GM18499 (cell line): Measurements from ENCODE around the gene HOXA4.

Experiments
- ATAC-seq: cut with Tn5 transposase; IDR thresholded peaks from one replicate; pipeline ENCODE4 v1.9.1; 2021; ENCODE audit warnings: moderate number of reproducible peaks; ENCODE audit not compliant: insufficient read depth, unreplicated experiment

HOXA4 gene

DNA sequence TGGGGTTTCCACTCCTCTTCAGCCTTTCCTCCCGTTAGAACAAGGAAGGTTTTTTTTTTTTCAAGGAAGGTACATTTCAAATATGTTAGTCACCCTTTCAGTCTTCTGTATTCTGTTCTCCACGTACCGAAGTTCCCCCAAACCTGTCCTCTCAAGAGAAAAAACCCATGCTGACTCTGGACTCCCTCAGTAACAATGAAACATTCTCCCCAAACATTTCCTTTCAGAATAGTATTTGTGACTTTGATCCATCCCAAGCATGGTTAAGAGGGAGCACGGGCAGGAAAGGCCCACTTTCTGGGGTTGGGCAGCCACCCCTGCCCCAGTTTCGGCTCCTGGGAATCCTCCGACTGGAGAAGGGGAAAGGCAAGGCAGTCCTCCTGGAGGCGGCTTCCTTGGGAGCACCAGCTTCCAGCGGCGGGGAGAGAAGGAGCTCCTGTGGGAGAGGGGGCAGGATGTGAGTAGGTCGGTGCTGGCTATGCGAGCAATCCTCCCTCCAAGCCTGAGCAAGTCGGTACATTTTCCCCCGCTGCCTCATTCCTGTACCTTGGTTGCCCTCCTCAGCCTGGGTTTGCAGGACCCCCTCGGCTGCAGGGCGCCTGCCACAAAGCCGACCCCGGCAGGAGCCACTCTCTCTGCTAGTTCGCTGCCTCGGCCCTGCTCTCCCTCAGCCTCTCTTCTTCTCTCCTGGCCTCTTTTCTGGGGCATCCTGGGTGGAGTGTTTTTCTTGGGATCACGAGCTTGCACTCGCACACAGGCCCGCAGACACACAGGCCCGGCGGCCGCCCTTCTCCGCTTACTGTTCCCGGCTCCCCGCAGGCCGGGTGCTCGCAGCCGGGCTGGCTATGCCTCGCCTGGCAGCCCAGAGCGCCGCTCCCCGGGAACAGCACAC lies 32.6 kb downstream of the HOXA4 start:
- ATAC-seq: no peak

DNA sequence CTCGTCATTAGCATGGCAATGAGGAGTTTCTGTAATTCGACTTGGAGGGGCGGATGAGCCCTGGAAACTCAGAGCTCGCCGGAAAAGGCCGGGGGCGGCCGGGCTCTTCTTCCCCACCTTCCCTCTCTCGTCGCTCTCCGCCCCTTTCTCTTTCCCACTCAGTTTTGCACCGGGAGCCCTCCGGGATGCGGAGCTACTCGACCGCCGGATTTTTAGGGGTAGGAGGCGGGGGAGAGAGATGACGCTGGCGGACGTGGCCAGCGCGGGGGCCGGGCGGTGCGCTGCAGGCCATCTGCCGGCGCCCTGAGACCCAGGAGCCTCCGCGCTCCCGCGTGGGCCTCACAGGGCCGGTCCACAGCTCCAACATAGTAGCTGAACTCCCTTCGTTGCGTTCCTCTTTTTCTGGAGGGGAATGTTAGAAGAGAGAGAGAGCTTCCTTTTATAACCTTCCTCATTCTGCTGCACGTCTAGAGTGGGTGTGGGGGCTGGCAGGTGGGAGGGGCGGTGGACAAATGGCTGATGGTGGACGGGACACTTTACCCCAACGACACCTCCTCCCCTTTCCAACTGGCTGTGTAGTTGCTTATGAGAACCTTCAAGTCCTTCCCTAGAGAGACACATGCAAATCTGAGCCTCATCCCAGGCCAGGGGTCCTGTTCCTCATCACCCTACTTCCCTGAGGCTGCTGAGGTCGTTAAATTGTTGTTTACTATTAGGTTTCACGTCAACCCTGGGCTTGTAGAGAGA lies 33.6 kb downstream of the HOXA4 start:
- no peak for ATAC-seq

DNA sequence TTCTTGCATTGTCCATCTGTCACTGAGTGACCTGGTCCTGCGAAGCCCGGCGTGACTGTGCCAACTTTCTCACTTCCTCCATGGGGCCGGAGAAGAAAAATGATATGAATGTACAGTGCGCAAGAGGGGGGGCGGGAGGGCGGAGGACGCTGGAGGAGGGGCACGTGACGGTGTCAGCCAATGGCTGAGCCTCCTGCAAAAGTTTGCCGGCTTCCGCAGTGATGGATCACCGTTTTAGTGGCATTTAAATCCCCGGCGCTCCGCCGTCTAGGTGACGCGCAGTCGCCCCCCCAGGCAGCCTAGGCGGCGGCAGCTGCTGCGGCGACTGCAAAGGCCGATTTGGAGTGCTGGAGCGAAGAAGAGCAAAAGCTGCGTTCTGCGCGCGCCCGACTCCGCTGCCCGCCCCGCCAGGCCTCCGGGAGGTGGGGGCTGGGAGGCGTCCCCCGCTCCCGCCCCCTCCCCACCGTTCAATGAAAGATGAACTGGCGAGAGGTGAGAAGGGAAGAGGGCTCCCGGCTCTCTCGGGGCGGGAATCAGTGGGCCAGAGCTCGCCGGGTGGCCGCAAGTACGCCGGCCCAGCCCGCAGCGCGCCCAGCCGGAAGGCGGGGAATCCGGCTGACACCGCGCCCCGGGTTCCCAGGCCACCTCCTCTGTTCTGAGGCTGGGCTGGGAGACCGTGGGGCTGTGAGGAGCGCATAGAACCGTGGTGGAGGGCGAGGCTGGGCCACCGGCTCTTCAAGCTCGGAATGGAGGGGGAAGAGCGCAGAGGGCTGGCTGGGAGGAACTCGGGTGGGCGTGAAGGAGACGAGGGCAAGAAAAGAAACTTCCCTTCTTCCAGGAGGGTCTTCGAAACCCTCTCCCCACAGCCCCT lies 34.4 kb downstream of the HOXA4 start, which contains the start of gene HOXA1:
Gene HOXA1, minus strand, starts transcription at position 104 of the 871 bp plus-strand sequence. Its CDS starts 88 bp downstream, at position 16.
- ATAC-seq: peak; percentile 66

DNA sequence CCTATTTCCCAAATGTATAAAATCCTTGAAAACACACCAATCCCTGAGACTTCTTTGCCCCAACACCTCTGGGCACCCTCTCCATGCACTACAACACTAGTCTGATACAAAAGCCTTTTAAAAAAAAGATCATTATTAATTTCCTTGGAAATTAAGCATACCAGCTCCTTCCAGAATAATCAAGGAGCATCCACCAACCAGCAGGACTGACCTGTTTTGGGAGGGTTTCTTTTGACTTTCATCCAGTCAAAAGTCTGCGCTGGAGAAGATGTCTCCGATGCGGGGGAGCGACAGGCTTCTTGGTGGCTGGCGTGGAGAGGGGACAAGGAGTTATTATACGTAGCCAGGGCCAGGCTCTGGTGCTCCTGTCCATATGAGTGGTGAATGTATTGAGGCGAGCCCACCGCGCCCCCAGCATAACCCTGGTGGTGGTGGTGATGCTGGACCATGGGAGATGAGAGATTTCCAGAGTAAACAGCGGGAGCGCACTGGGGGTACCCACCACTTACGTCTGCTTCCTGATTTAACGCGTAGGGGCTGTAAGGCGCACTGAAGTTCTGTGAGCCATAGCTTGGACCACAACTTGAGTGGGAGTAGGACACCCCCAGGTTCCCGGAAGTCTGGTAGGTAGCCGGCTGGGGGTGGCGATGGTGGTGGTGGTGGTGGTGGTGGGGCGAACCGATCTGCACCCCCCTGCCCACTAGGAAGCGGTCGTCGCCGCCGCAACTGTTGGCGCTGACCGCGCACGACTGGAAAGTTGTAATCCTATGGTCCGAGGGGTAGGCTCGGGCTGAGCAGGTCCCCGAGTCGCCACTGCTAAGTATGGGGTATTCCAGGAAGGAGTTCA lies 35.3 kb downstream of the HOXA4 start:
- no peak for ATAC-seq

DNA sequence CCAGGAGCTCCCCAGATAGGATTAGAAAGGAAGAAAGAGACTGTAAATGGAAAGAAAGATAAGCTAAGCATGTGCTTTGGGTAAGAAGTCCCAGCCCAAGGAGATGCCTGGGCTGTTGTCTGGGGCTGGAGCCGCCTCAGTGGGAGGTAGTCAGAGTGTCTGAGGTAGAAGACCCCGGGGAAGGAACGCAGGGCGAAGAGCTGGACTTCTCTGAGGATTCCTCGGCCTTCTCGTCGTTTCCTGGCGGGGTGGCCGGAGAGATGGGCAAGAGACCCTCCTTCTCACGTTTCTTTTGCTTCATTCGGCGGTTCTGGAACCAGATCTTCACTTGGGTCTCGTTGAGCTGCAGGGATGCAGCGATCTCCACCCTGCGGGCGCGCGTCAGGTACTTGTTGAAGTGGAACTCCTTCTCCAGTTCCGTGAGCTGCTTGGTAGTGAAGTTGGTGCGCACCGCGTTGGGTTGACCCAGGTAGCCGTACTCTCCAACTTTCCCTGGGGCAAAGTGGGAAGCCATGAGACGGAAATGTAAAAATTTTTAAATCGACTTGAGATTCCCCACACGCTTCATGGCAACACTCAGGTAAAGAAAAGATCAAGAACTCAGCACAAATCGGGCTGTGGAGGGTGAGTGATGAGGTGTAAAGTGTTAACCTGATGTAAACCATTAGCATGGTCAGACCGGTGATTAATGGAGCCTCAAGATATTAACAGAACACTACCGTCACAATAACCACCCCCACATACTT lies 36.1 kb downstream of the HOXA4 start:
- no peak for ATAC-seq

DNA sequence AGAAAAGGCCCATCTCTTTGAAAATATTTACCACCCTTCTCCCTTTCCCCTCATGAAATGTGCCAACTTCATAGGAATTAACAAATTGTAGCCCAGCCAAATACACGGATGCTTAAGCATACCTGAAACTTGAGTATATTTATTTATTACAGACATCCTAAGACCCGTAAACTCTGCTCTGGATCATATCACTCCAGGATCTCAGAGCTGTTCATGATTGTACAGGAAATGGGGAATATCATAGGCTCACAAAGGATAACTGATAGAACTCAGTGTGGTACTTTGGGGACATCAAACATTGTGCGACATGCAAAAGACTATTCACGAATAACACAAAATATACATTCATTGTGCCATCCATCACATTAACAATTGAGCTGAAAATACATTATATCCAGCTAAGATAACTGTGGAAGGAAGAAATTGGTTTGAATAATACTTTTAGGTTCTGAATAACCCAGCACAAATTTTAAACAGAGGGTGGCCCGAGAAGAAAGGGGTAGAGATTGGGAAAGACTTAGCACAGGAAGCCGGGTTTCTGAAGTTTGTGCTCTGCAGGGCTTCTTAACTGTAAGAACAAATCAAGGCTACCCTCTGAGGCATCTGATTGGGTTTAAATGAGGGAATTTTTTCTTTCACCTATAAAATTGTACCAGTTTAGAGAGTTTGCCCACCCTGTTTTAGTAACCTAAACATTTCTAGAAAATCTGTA lies 37.2 kb downstream of the HOXA4 start:
- ATAC-seq: no peak

DNA sequence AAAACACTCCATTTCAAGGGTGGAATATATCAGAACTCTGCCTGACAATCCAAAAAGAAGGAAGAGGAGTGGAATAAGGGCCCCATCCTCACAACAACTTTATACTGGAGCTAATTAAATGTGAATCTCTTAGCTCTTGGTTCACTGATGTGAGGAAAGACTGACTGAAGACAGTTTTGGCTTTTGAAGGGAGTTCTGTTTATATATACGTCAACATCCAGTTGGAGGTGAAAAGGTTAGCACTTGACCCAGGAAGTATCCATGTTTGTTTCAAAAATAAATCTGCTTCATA lies 37.8 kb downstream of the HOXA4 start:
- ATAC-seq: no peak

DNA sequence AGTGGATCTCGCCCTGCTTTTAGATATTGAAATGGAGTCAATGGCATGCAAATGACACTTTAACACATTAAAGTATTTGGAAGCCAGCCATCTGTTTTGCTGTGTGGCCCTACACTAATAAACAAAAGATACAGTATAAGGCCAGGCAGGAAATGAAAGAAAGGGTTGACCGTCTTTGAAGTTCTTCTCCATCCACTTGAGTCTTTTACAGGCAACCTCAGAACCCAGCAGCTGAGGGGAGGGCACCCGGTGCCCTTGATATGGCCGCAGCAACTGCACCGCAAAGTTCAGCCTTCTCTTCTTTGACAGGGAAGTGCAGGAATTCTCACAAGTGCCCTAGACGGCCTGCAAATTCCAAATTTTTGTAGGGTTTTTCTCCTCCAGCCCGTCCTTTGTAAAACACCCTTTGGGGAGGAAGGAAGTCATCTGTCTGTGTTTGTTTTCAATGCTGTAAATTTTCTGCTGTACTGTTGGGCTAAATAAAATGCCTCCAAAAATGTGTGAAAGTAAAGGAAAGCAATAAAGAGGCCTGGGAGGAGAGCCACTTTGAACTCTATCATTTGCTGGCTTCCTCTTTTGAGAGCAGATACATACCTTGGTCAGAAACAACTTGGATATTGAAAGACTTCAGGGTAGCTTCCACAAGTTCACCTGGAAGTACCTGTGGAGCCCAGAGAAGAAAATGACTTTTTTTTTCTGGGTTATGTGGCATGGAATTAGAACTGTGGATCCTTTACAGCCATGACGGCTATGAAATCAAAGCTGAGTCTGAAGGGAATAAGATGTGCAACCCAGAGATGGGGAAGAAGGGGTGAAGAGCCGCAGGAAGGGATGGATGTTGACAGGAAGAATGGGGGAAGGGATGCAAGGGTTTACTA lies 38.4 kb downstream of the HOXA4 start:
- ATAC-seq: no peak

DNA sequence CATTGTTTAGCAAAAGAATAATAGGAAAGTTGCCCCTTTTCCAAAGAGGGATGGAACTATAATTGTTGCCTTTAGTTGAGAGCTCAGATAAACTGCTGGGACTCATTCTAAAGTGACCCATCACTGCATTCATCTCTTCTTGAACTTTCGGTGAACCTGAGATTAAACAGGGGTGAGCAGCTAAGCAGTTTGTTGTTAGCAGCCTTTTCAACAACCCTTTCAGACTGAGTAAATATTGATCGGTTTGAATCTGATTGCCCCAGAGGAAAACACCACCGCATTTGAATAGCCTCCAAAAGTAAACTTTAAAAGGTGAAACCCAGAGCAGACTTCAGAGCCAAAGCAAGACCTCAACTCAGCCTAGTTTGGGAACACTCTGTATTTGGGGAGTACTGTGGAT lies 39.5 kb downstream of the HOXA4 start:
- no peak for ATAC-seq

DNA sequence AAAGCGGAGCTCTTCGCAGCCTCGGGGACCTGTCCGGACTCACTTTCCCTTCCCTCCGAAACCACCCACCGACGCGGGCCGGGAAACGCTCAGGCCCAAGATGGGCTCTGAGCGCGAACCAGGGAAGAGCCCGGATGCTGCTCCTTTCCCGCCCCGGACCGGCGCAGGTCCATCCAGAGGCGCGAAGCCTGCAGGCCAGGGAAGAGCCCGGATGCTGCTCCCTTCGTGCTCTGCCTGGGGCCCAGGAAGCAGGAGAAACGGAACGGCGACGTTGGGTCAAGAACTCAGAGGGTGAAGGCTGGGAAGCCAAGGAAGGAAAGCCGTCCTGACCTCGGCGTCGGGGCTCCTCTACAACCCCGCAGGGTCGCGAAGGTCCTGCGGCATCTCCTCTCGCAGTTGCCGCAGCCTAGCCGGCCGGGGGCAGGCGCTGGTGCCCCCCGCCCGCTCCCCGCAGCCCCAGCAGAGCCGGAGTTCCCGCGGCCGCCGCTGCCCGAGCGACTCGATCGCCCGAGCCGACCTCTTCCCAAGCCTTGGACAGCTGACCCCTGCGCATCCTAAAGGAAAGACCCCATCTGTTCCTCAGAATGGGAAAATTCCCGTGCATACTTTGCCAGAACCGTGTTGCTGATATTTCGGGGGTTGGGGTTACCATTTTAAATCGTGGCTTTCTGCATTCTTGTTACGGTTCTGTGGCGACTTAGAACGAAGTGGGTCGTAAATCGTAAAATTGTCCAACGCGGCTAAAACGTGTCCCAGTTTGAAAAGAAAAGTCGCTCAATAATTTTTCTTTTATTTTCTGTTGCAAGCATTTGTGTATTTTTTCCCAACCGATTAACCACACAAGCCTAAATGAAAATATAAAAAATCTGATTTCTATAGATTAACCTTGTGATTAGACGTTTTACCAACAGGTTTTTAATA lies 42.3 kb downstream of the HOXA4 start:
- ATAC-seq: no peak

DNA sequence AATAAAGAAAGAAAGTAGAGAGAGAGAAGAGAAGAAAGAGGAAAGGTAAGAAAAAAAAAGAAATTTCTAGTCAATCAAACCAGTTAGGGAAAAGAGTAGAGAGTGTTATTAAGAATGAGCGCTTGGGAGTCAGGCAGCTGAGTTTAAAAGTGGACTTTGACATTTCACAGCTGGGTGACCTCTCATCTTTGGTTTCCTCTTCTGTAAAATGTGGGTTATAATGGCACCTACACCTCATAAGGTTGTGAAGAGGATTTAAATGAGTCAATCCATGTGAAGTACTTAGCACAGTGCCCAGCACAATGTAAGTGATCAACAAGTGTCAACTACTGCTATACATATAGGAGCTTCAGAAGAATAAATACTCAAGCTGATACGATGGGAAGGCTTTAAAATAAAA lies 46.9 kb downstream of the HOXA4 start:
- ATAC-seq: no peak

DNA sequence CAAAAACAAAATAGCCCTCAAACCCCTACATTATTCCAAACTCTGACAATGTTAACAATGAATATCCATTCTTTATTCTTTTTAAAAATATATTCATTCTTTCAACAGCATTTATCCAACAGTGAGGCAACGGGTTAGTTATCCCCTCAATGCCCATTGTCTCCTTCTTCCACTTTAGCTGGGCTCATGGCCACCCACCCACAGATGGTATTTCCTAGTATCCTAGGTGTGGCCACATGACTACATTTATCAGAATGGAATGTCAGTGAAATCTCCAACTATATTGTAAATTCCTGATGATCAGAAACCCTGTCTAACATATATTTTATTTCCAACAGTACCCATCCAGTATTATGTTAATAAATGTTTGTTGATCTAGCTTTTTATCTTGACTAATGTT lies 48.4 kb downstream of the HOXA4 start:
- ATAC-seq: no peak

DNA sequence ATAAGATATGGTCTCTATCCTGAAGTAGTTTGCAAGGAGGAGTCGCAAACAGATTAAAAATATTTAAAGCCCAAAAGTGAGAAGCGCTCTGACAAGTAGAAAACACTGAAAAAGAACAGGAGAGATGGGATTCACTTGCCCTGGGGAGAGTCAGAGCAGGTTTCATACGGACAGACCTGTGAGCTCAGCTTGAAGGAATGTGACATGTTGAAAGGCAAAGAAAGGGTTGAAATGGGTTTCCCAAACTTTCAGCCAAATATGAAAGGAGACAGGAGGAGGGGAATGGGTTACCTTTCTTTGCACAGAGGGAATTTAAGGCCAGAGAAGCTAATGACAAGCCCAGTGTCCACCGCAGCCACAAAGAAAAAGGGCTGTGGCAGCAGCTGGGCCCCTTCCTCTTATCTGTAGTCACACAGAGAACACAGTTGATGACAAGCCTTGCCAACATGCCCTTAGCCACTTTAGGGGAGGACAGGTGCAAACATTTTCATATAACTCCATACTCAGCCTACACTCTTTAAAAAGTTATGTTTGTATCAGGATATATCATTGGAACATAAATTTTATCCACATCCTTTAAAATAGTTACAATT lies 49.6 kb downstream of the HOXA4 start:
- no peak for ATAC-seq

DNA sequence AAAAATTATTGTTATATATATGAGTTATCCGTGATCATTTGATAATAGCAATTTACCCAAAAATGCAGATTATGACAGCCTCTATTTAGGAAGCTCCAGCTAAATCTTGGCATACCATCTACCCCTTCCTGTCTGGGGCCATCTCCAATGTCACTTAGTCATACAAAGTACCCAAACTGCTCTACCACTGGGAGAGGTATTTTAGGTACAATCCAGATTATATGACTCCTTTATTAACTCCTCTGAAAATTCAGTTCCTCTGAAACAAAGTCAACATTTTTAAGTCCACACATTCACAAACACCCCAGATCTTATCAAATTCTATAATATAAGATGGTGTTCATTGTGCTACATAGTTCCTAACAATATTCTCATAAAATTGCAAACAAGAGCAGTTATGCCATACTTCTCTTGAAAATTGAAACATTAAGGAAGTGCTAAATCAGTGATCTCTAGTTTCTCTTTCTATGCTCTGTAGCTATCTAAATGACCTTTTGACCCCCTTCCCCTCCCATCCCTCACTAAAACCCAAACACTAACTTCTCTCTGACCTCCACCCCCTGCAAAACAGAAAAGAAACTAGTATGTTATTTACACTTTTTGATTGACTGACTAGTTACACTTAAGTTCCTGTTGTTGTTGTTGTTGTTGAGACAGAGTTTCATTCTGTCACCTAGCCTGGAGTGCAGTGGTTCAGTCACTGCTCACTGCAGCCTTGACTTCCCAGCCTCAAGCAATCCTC lies 51.2 kb downstream of the HOXA4 start:
- no peak for ATAC-seq

DNA sequence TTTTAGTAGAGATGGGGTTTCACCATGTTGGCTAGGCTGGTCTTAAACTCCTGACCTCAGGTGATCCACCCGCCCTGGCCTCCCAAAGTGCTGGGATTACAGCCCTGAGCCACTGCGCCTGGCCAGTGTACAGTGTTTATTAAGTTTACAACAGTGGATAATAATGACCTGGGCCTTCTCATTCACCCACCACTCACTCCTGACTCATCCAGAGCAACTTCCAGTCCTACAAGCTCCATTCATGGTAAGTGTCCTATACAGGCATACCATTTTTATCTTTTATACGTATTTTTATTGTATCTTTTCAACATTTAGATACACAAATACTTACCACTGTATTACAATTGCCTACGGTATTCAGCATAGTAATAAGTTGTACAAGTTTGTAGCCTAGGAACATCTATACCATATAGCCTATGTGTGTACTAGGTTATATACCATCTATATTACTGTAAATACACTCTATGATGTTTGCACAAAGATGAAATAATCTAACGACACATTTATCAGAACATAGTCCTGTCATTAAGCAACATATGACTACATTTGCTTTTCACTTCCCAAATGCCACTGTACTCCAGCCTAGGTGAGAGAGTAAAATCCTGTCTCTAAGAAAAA lies 51.8 kb downstream of the HOXA4 start:
- ATAC-seq: no peak
